ENCODE results near the gene POU5F1. TPM values are rescaled to one million over a fixed set of nuclear protein-coding genes. Genes with fewer than 3 reads are reported as not detected.

POU5F1 gene
- total RNA-seq, 2 experiments from 2014 or later: 0.48 TPM; not detected in 1

- no peaks in the 10 kb centered on the region for H3K9me3 Mint-ChIP-seq
- CTCF ChIA-PET: interaction anchor here (0.6 to 1.8 kb wide), 12 partner anchors 8 to 254 kb away, joined by 3 to 7 read pairs (median 4); partner anchors contain the start of genes C6orf15, PSORS1C1 and PSORS1C2
- intact Hi-C loops (cut with micrococcal nuclease): no loop called here
Observed at GRCh38 chr6:31126396-31127175, 43.9 kb downstream of the POU5F1 start.

GRCh38 chr6:31125586-31126363 lies 44.7 kb downstream of the POU5F1 start:
- H3K4me1 Mint-ChIP-seq (ENCODE audit: low read depth): peaks cover 5% of the 10 kb centered on the region
- no peaks in the 10 kb centered on the region for H3K36me3 Mint-ChIP-seq (ENCODE audit: low read depth)
- intact Hi-C loops (cut with micrococcal nuclease): no loop called here
- CTCF ChIA-PET: interaction anchor here (0.6 to 1.8 kb wide), 6 partner anchors 10 to 233 kb away, joined by 3 to 10 read pairs (median 4); partner anchors contain the start of gene PSORS1C2
- H3K9me3 Mint-ChIP-seq: no peaks in the 10 kb centered on the region
- H3K4me3 Mint-ChIP-seq: no peak overlapping the region
- no peak for DNase-seq
- no peak overlapping the region for H3K27ac Mint-ChIP-seq
- H3K27me3 Mint-ChIP-seq (ENCODE audit: low read depth): no peaks in the 10 kb centered on the region

More at GRCh38 chr6:31126396-31127175, 43.9 kb downstream of the POU5F1 start:
- no peak for DNase-seq
- H3K36me3 Mint-ChIP-seq (ENCODE audit: low read depth): no peaks in the 10 kb centered on the region
- H3K27ac Mint-ChIP-seq: no peak overlapping the region
- no peak overlapping the region for H3K4me3 Mint-ChIP-seq
- H3K4me1 Mint-ChIP-seq (ENCODE audit: low read depth): peaks cover 5% of the 10 kb centered on the region
- no peaks in the 10 kb centered on the region for H3K27me3 Mint-ChIP-seq (ENCODE audit: low read depth)

GRCh38 chr6:31125162-31125561 lies 45.3 kb downstream of the POU5F1 start:
- no peak overlapping the region for H3K27ac Mint-ChIP-seq
- H3K9me3 Mint-ChIP-seq: no peaks in the 10 kb centered on the region
- no peak overlapping the region for H3K4me3 Mint-ChIP-seq
- no peak for DNase-seq
- H3K27me3 Mint-ChIP-seq (ENCODE audit: low read depth): no peaks in the 10 kb centered on the region
- intact Hi-C loops (cut with micrococcal nuclease): no loop called here
- no peaks in the 10 kb centered on the region for H3K36me3 Mint-ChIP-seq (ENCODE audit: low read depth)
- peaks cover 5% of the 10 kb centered on the region for H3K4me1 Mint-ChIP-seq (ENCODE audit: low read depth)
- CTCF ChIA-PET: interaction anchor here (0.7 to 1.8 kb wide), 5 partner anchors 9 to 256 kb away, joined by 3 to 10 read pairs (median 5); partner anchors contain the start of gene PSORS1C2

- Mint-ChIP-seq H3K4me1 (ENCODE audit: low read depth) (peaks cover 3% of the 10 kb centered on the region), H3K27ac (no peak overlapping the region), H3K36me3 (ENCODE audit: low read depth) (no peaks in the 10 kb centered on the region), H3K27me3 (ENCODE audit: low read depth) (no peaks in the 10 kb centered on the region), H3K4me3 (no peak overlapping the region), H3K9me3 (no peaks in the 10 kb centered on the region)
- CTCF ChIA-PET: interaction anchor here (0.5 to 1.1 kb wide), 3 partner anchors 22 to 140 kb away, joined by 3 to 4 read pairs (median 3); no protein-coding TSS in a partner anchor
- no peak for DNase-seq
- intact Hi-C loops (cut with micrococcal nuclease): no loop called here
Observed at GRCh38 chr6:31122791-31123706, 47.4 kb downstream of the POU5F1 start.

- Mint-ChIP-seq H3K9me3 (no peaks in the 10 kb centered on the region), H3K27ac (no peak overlapping the region), H3K27me3 (ENCODE audit: low read depth) (no peaks in the 10 kb centered on the region), H3K4me3 (no peak overlapping the region), H3K4me1 (ENCODE audit: low read depth) (no peaks in the 10 kb centered on the region), H3K36me3 (ENCODE audit: low read depth) (no peaks in the 10 kb centered on the region)
- intact Hi-C loops (cut with micrococcal nuclease): no loop called here
- CTCF ChIA-PET: interaction anchor here (1.0 kb wide), 1 partner anchor 75 kb away, joined by 3 read pairs; no protein-coding TSS in a partner anchor
- no peak for DNase-seq
Observed at GRCh38 chr6:31121131-31121790, 49.2 kb downstream of the POU5F1 start.

DNA sequence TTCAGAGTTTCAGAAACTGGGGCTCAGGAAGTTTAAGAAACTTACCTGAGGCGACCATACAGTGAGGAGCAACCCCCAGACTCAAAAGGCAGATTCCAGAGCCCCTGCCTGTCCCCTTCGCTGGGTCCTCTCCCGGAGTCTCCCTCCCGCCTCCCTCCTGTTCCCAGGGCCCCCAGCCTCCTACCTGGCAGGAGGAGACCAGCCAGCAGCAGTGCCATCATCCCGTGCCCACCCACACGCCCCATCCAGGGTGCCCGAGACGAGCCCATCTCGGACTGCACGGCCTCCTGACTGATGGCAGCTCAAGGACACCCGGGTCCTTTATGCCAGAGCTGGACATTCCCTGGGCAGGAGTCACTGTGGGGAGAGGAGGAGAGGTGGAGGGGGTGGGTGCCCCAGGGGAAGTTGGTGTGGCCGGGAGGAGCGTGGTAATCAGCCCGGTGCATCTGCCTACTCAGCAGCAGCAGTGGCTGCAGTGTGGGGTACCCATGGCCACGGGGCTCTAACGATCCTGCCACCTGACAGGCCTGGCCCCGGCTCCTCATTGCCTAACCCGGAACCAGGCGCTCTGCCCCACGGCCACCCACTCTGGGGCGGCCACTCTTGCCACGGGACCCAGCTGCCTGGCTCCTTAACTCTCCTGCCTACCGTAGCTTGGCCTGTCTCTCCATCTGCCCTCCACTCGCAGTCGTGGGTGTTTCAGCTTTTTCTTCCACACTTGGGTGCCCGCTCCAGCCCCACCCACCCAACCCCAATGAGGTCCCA lies 50.1 kb downstream of the POU5F1 start, which contains the start of gene CDSN:
TSS of gene CDSN (minus strand) at position 296 of the 765 bp plus-strand sequence. CDS start at position 269, 27 bp downstream.
- Mint-ChIP-seq H3K27me3 (ENCODE audit: low read depth) (no peaks in the 10 kb centered on the region), H3K4me3 (no peak within 1 kb of the TSS), H3K4me1 (ENCODE audit: low read depth) (no peaks in the 10 kb centered on the region), H3K36me3 (ENCODE audit: low read depth) (no peaks in the 10 kb centered on the region), H3K27ac (no peak within 1 kb of the TSS), H3K9me3 (no peaks in the 10 kb centered on the region)
- DNase-seq: no peak
- intact Hi-C loops (cut with micrococcal nuclease): no loop called here
- CTCF ChIA-PET: no interaction called here

DNA sequence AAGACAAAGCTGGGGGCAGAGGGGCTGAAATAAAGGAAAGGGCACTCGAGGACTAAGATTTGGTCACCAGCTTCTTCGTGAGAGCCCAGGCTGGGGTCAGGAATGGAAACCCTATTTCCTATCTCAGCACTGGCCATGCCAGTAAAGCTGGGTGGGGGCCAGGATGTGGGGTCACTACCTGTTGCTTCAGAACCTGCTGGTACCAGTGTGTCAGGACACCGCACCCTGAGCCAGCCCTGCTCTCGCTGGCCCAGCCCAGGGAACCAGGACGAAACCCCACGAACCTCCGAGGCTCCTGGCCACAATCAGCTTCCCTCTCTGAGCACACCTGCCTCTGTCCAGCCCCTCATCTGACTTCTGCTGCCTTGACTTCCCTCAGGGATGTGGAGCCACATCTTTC lies 52.3 kb downstream of the POU5F1 start:
- no peaks in the 10 kb centered on the region for H3K36me3 Mint-ChIP-seq (ENCODE audit: low read depth)
- DNase-seq: no peak
- CTCF ChIA-PET: interaction anchor here (1.2 to 1.7 kb wide), 2 partner anchors 9 to 11 kb away, joined by 4 read pairs; no protein-coding TSS in a partner anchor
- no peak overlapping the region for H3K4me3 Mint-ChIP-seq
- peaks cover 5% of the 10 kb centered on the region for H3K4me1 Mint-ChIP-seq (ENCODE audit: low read depth)
- H3K27me3 Mint-ChIP-seq (ENCODE audit: low read depth): no peaks in the 10 kb centered on the region
- intact Hi-C loops (cut with micrococcal nuclease): no loop called here
- no peak overlapping the region for H3K27ac Mint-ChIP-seq
- H3K9me3 Mint-ChIP-seq: no peaks in the 10 kb centered on the region

DNA sequence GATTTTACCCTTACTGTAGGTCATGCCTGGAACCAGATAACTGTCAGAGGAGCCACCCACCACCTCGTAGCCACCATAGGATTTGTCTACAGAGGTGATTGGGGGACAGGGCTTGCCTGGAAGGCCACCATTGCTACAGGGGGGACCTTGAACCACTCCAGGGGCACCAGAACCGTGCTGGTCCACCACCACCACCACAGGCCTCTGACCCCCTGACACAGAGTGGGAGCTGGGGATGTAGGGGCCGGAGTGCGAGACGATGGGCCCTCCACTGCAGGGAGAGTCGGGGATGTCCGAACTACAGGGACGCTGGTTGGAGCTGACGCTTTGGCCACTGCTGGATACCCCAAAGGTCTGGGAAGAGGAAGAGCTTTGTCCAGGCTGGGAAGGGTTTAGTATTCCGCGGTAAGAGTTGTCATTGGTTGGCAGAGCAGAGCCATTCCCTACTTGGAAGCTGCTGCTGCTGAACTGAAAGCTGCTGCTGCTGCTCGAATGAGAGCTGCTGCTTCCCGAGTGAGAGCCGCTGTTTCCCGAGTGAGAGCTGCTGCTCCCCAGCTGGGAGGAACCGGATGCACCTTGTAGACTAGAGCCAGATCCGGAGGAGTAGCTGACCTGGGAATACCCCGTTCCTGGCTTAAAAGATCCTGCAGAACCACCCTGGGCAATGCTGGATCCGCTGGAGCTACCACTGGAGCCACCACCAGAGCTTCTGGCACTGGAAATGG lies 53.7 kb downstream of the POU5F1 start:
- H3K4me1 Mint-ChIP-seq (ENCODE audit: low read depth): peaks cover 5% of the 10 kb centered on the region
- no peak overlapping the region for H3K4me3 Mint-ChIP-seq
- CTCF ChIA-PET: interaction anchor here (1.9 to 2.3 kb wide), 4 partner anchors 8 to 30 kb away, joined by 7 to 10 read pairs (median 8); no protein-coding TSS in a partner anchor
- H3K27ac Mint-ChIP-seq: no peak overlapping the region
- no peaks in the 10 kb centered on the region for H3K36me3 Mint-ChIP-seq (ENCODE audit: low read depth)
- no peaks in the 10 kb centered on the region for H3K27me3 Mint-ChIP-seq (ENCODE audit: low read depth)
- intact Hi-C loops (cut with micrococcal nuclease): no loop called here
- H3K9me3 Mint-ChIP-seq: no peaks in the 10 kb centered on the region
- DNase-seq: no peak

DNA sequence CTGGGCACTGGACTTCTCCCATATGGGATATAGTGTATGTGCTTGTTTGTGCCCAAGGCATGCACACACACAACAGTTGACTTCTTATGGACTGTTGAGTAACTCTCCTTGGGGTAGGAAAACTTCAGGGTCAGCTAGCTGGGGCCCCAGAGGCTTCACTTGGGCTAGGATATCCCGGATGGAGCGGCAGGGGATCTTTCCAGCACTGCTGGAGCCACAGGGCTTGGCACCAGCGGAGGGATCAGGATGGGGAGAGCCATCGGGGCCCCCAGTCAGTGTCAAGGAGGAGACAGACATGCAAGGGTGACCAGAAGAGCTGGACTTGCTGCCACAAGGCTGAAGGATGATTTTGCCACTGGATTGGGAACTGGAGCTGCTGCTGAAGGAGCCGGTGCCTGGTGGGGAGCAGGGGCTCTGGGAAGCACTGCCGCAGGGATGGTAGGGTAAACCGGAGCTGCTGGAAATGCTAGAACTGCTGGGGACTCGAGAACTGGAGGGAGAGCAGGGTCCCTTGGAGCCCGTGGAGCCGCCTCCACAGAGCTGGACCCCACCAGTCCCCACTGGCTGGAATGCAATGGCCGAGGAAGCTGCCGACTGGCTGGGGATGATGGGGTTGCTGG lies 54.4 kb downstream of the POU5F1 start:
- Mint-ChIP-seq H3K36me3 (ENCODE audit: low read depth) (no peaks in the 10 kb centered on the region), H3K4me1 (ENCODE audit: low read depth) (peaks cover 5% of the 10 kb centered on the region), H3K9me3 (no peaks in the 10 kb centered on the region), H3K27me3 (ENCODE audit: low read depth) (no peaks in the 10 kb centered on the region), H3K4me3 (no peak overlapping the region), H3K27ac (no peak overlapping the region)
- intact Hi-C loops (cut with micrococcal nuclease): loop anchor here (1.0 kb wide), 1 partner anchor 29 kb away; no protein-coding TSS in a partner anchor
- CTCF ChIA-PET: interaction anchor here (0.6 to 2.3 kb wide), 5 partner anchors 9 to 29 kb away, joined by 3 to 10 read pairs (median 8); no protein-coding TSS in a partner anchor
- no peak for DNase-seq
